ENCODE data around the gene RNF123.

RNF123 gene

GRCh38 chr3:49658711-49659110 is 30.6 kb upstream of the RNF123 start:
- Histone ChIP-seq H3K4me3 (no peak overlapping the region), H3K27ac (no peak overlapping the region)
- DNase-seq (ENCODE audit: low spot score), result no peak
- TF ChIP-seq CTCF (IDR thresholded peaks at IDR 0.05), result no peak

- no peak for TF ChIP-seq CTCF (IDR thresholded peaks at IDR 0.05)
- no peak for DNase-seq (ENCODE audit: low spot score)
- no peak overlapping the region for H3K4me3 ChIP-seq
- H3K27ac ChIP-seq, result no peak overlapping the region
Measured at GRCh38 chr3:49659756-49660155, 29.6 kb upstream of the RNF123 start.

GRCh38 chr3:49661281-49661680 is 28.1 kb upstream of the RNF123 start:
- DNase-seq (ENCODE audit: low spot score), result no peak
- Histone ChIP-seq H3K27ac (no peak overlapping the region), H3K4me3 (no peak overlapping the region)
- TF ChIP-seq CTCF (IDR thresholded peaks at IDR 0.05), result no peak

- no peak overlapping the region for H3K27ac ChIP-seq
- no peak for DNase-seq (ENCODE audit: low spot score)
- no peak for TF ChIP-seq CTCF (IDR thresholded peaks at IDR 0.05)
- no peak overlapping the region for H3K4me3 ChIP-seq
Measured at GRCh38 chr3:49662021-49662420, 27.3 kb upstream of the RNF123 start.

- no peak for DNase-seq (ENCODE audit: low spot score)
- H3K27ac ChIP-seq, result no peak overlapping the region
- H3K4me3 ChIP-seq, result no peak overlapping the region
- TF ChIP-seq CTCF (IDR thresholded peaks at IDR 0.05), result no peak
Measured at GRCh38 chr3:49662720-49663413, 26.5 kb upstream of the RNF123 start.

GRCh38 chr3:49663831-49664230 is 25.5 kb upstream of the RNF123 start:
- TF ChIP-seq CTCF (IDR thresholded peaks at IDR 0.05), result no peak
- H3K4me3 ChIP-seq, result no peak overlapping the region
- H3K27ac ChIP-seq, result no peak overlapping the region
- DNase-seq (ENCODE audit: low spot score), result no peak

GRCh38 chr3:49664300-49664699 is 25.1 kb upstream of the RNF123 start:
- no peak for DNase-seq (ENCODE audit: low spot score)
- no peak for TF ChIP-seq CTCF (IDR thresholded peaks at IDR 0.05)
- Histone ChIP-seq H3K27ac (no peak overlapping the region), H3K4me3 (no peak overlapping the region)

Data from coronary artery (tissue), 2 donors.